GM18867 (cell line): ENCODE results near the gene FOSB.
A peak's percentile ranks its signal among the peaks of the same experiment; 100 is the strongest.

Experiments used
- ATAC-seq: cut with Tn5 transposase; IDR thresholded peaks from one replicate; pipeline ENCODE4 v1.9.1; 2021; ENCODE audit warnings: mild to moderate bottlenecking, moderate library complexity; ENCODE audit not compliant: unreplicated experiment

The FOSB gene

DNA sequence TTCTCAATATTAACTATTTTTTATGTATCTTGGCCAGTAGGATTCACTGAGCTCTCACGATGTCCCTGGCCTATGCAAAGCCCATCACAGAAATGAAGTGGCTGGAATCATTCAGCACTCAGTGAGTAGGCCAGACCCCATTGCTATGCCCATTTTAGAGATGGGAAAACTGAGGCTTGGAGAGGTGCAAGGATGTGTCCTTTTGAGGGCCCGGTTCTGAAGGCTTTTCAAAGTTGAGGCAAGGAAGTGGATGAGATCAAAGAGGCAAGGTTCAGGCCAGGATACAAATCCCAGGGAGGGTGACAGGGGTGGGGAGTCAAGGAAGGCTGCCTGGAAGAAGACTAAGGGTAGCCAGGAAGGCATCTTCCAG, 25.4 kb upstream of the FOSB start:
- ATAC-seq: no peak

GRCh38 chr19:45442778-45443461, 24.9 kb upstream of the FOSB start:
- no peak for ATAC-seq

DNA sequence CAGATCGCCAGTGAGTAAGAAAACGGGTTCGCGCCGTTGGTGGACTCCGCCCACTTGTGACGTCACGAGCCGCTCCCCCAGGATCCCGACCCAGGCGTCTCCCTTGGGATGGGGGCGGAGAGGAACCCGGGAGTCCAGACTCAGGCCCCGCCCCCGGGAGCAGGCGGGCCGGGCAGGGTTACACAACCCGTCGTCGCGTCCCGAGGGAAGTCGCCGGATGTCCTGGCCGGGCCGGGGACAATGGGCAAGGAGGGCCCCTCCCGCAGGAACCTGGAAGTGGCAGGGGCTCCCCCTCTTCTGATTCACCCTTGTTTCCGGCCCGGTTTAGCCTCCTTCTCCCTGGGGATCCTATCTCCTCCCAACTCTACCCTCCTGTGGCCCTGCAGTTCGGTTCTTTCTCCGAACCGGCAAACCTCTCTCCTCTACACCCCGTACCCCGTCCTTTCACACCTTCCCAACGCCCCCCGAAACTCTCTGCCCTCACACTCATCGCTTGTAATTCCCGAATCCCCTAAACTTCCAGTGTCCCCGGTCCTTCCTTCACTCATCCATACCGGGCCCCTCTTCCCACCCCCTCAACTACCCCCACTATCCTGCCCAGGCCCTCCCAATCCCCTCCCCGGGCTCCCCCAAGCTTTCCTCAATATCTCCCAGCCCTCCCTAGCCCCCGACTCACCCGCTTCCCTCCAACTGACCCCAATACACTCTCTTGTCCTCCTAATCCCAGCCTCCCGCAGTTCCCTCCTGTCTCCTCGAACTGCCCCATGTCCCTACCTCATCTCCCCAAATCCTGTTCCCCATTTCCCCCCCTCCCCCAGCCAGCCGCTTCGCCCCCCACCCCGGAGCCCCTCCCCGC, 24.1 kb upstream of the FOSB start:
- no peak for ATAC-seq

DNA sequence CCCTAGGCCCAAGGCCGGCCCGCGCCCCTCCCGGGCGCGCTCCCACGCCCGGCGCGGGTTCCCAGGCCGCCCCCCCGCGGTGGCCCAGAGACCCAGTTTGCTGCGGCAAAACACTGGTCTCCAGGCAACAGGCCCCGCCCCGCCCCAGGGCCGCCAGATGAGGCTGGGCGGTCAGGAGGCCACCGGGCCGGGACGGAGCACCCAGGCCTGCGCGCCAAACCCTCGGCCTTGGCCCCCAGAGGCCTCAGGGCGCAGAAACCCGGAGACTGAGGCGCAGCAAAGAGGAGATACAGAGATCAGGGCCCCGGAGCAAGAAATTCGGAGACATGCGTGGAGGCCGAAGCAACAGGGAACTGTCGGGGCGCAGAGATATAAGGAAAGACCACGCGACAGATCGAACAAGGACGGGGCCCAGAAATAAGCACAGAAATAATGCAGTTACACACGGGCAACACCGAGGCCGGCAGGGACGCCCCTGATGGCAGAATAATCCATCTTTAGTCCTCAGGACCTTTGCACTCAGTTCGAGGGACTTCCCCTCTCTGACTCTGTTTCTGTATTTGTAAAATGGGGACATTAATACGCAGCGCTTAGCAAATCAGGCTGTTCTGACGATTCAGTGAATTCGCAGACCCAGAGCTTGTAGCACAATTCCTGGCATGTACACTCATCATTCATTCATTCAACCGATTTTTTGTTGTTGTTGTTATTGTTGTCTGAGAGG, 23.3 kb upstream of the FOSB start:
- peak; percentile 43 for ATAC-seq

- ATAC-seq: no peak
Measured at GRCh38 chr19:45445139-45445538, 22.7 kb upstream of the FOSB start.

DNA sequence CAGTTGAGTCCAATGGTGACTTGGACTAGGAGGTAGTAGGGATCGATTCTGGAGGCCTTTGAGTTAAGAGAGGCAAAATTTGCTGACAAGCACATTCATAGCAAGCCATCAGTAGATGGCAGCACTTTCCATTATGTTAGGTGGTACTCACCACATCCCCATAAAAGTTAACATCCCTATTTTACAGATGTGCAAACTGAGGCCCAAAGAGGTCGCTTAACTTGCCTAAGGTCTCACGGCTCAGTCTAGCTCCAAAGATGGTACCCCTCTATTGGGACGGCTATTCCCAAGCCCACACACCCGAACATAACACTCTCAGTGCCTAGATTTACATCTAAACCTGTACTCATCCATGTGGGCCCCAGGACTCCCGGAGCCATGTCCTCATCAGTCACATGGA, 21.5 kb upstream of the FOSB start:
- no peak for ATAC-seq

DNA sequence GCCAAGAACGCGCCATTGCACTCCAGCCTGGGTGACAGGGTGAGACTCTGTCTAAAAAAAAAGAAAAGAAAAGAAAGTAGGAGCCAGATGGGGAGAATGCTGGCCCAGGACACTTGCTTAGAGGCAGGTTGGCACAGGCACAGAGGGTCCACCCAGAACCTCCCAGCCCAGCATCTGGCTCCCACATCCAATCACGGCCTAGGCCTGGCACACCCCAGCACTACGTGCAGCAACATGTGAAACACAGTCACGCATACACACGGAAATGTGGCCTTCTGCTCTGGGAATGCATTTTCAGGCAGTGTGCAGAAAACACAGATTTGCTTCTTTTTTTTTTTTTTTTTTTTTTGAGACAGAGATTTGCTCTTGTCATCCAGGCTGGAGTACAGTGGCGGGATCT, 20.9 kb upstream of the FOSB start:
- ATAC-seq: no peak

DNA sequence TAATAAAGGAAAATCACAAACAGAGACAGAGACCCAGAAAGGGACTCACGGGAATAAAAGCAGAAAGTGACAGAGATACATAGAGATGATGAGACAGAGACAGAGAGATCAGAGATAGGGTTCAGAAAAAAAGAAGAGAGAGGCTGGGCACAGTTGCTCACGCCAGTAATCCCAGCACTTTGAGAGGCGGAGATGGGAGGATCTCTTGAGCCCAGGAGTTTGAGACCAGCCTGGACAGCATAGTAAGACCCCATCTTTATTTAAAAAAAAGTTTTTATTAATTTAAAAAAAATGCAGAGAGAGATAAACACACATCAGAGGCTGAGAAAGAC, 19.4 kb upstream of the FOSB start:
- ATAC-seq: no peak

DNA sequence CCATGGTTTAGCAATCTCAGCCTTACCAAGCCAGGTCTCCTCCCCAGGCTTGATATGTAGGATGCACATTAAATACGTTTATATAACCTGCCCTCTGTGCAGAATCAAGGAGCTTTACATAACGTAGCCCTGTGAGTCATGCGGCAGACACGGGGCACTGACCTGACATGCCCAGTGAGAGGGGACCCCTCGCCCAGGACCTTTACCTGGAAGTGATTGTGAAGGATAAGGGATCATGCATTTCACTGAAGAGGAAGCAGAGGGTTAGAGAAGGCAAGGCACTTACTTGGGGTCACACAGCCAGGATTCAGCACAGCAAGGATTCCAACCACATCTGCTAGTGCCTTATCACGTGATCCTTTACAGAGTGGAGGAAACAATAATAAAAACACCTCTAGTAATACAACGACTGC, 18.9 kb upstream of the FOSB start:
- ATAC-seq: no peak

DNA sequence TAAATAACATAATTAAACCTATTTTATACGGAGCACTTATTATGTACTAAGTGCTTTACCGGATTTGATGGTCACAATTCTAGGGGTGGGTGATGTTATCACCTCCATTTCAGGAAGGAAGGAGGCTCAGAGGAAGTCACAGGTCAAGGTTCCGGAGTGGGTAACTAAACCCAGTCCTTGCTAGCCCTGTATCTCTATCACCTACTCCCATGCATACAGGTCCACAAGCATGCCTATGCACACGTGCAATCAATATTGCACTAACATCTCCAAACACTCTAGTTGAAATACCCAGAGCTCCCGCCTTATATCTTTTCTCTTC, 17.8 kb upstream of the FOSB start:
- peak; percentile 3 for ATAC-seq

- ATAC-seq: peak; percentile 19
Measured at GRCh38 chr19:45451131-45451849, 16.5 kb upstream of the FOSB start.

- ATAC-seq: no peak
Measured at GRCh38 chr19:45451850-45452387, 15.9 kb upstream of the FOSB start.

GRCh38 chr19:45455707-45456499, 11.9 kb upstream of the FOSB start:
- ATAC-seq: no peak

DNA sequence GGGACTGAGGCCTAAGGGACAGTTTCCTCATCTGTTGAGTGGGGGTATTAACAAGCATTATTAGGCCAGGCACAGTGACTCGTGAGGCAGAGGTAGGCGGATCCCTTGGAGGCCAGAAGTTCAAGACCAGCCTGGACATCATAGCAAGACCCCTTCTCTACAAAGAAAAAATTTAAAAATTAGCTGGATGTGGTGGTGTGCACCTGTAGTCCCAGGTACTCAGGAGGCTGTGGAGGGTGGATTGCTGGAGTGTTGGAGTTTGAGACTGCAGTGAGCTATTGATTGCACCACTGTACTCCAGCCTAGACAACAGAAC, 11.3 kb upstream of the FOSB start:
- ATAC-seq: no peak

DNA sequence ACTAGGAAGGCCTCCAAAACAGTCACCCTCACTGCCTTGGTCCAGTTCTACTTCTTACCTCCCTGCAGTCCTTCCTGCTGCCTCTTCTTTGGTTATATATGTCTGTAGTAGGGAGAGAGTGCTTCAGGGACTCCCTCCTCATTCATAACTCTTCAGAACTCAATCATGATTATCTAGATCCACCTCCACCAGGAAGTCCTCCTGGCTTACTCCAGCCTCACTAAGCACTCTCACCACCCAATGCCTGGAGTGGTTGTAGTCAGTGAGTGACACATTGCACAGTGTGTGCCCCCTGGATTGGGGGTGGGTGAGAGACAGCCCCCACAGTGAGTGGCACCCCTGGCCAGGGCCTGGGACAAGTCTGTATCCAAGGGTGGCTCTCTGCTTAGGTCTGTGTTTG, 10.0 kb upstream of the FOSB start:
- no peak for ATAC-seq

GRCh38 chr19:45460807-45461347, 6.9 kb upstream of the FOSB start:
- ATAC-seq: no peak

DNA sequence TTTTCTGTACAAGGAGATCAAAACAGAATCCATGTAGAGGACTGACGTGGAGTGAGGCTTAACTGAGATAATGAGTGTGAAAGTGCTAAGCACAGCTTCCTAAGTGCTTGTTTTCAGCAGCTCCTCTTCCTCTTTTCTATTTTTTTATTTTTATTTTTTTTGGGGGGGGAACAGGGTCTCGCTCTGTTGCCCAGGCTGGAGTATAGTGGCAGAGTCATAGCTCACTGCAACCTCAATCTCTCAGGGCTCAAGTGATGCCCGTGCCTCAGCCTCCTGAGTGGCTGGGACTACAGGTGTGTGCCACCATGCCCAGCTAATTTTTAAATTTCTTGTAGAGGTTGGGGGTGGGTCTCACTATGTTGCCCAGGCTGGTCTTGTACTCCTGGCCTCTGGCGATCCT, 5.6 kb upstream of the FOSB start:
- ATAC-seq: no peak

- no peak for ATAC-seq
Measured at GRCh38 chr19:45463241-45463640, 4.6 kb upstream of the FOSB start.

- ATAC-seq: no peak
Measured at GRCh38 chr19:45464274-45464673, 3.5 kb upstream of the FOSB start.

DNA sequence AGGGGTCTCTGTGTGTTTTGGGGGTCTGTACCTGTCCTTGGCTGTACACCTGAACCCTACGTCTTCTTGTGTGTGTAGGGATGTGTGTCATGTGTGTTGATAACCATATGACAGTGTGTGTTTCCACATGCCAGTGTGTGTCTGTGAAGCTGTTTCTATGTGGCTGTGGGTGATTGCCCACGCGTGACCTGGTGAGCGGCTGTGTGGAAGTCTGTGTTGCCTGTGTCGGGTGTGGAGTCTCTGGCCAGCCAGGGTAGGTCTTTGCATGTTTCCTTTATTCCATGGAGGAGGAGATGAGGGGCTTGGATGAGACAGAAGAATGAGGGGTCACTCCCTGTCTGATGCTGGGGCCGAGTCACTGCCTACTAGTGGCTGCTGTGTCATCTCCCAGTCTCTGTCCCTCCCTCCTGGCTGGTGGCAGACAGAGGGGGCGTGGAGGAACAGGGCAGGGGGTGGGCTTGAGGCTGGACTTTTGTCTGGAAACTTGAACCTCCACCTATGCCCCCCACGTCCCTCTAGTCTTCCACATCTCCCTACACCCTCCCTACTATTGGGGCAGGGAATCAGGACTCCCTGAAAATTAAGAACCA, 2.8 kb upstream of the FOSB start:
- no peak for ATAC-seq
